HCT116 (cell line): Measurements from ENCODE around the gene SEBOX.

Source experiments
- JUND ChIP-seq: IDR thresholded peaks from 2 replicates; pipeline ENCODE4 v1.6.1; 2012
- POLR2AphosphoS5 ChIP-seq: IDR thresholded peaks from 2 replicates; pipeline ENCODE4 v1.6.1; 2011; ENCODE audit warnings: mild to moderate bottlenecking, low read depth, low read length, moderate library complexity
- TF ChIP-seq, protein P1 (sequence below), 3 experiments: fragments of 200-600 bp in 1 of 3; sonication (generic) in 1 of 3; IDR thresholded peaks in 2 of 3; conservative IDR thresholded peaks in 1 of 3; 2 replicates each; pipeline ENCODE4 v1.5.1; 2012 to 2017; ENCODE audit warnings: low read depth in 2 of 3, low read length in 2 of 3, antibody characterized with exemption in 1 of 3, borderline replicate concordance in 1 of 3, control low read depth in 1 of 3, mild to moderate bottlenecking in 1 of 3, mixed read lengths in 1 of 3, mixed run types in 1 of 3, moderate library complexity in 1 of 3; ENCODE audit not compliant: insufficient read depth in 1 of 3
- TF ChIP-seq, protein P2 (sequence below): IDR thresholded peaks from 2 replicates; pipeline ENCODE4 v1.6.1; 2012

- TF ChIP-seq, protein P1, sequence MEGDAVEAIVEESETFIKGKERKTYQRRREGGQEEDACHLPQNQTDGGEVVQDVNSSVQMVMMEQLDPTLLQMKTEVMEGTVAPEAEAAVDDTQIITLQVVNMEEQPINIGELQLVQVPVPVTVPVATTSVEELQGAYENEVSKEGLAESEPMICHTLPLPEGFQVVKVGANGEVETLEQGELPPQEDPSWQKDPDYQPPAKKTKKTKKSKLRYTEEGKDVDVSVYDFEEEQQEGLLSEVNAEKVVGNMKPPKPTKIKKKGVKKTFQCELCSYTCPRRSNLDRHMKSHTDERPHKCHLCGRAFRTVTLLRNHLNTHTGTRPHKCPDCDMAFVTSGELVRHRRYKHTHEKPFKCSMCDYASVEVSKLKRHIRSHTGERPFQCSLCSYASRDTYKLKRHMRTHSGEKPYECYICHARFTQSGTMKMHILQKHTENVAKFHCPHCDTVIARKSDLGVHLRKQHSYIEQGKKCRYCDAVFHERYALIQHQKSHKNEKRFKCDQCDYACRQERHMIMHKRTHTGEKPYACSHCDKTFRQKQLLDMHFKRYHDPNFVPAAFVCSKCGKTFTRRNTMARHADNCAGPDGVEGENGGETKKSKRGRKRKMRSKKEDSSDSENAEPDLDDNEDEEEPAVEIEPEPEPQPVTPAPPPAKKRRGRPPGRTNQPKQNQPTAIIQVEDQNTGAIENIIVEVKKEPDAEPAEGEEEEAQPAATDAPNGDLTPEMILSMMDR (IDR thresholded peaks at IDR 0.05 in 2 of 3, conservative IDR thresholded peaks at IDR 0.05 in 1 of 3; ENCODE audit: borderline replicate concordance in 1 of 3, insufficient read depth in 1 of 3, low read depth in 2 of 3, low read length in 2 of 3), result no peak
- TF ChIP-seq POLR2AphosphoS5, result no peak
- TF ChIP-seq, protein P2, sequence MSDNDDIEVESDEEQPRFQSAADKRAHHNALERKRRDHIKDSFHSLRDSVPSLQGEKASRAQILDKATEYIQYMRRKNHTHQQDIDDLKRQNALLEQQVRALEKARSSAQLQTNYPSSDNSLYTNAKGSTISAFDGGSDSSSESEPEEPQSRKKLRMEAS, result no peak
- no peak for TF ChIP-seq JUND
These were observed 39.4 kb upstream of the SEBOX start for GRCh38 chr17:28404461-28404811.
